Nephron (organoid): Measurements from ENCODE around the gene GLDN.

ENCODE experiments used
- H3K27ac Mint-ChIP-seq, 3 experiments: 2 replicates each; pipeline ENCODE4 v1.8.0; 2020; ENCODE audit warnings: mixed read lengths in 3 of 3, mild to moderate bottlenecking in 2 of 3, moderate library complexity in 1 of 3
- H3K27me3 Mint-ChIP-seq: 2 replicates; pipeline ENCODE4 v1.8.0; 2021; ENCODE audit warnings: low read depth, mild to moderate bottlenecking, moderate library complexity, mixed read lengths
- H3K36me3 Mint-ChIP-seq: 2 replicates; pipeline ENCODE4 v1.8.0; 2020; ENCODE audit warnings: low read depth, mixed read lengths
- H3K4me1 Mint-ChIP-seq: 2 replicates; pipeline ENCODE4 v1.8.0; 2020; ENCODE audit warnings: mixed read lengths
- H3K4me3 Mint-ChIP-seq, 3 experiments: 2 replicates each; pipeline ENCODE4 v1.8.0; 2020; ENCODE audit warnings: mild to moderate bottlenecking in 3 of 3, mixed read lengths in 3 of 3, moderate library complexity in 2 of 3
- H3K9me3 Mint-ChIP-seq: 2 replicates; pipeline ENCODE4 v1.8.0; 2020; ENCODE audit warnings: mixed read lengths
- CTCF ChIP-seq, 3 experiments: fragments of 200-600 bp; sonication (generic); IDR thresholded peaks; one replicate each; pipeline ENCODE4 v1.5.0; 2021; ENCODE audit warnings: antibody characterized with exemption in 3 of 3; ENCODE audit not compliant: unreplicated experiment in 3 of 3

Gene GLDN

GRCh38 chr15:51396921-51397320 lies 55.5 kb downstream of the GLDN start:
- peaks cover 2% of the 10 kb centered on the region for H3K9me3 Mint-ChIP-seq
- peaks cover 13% of the 10 kb centered on the region for H3K27me3 Mint-ChIP-seq
- no peak for TF ChIP-seq CTCF (IDR thresholded peaks at IDR 0.05; ENCODE audit: unreplicated experiment in 3 of 3)
- H3K27ac Mint-ChIP-seq: no peak overlapping the region
- H3K4me3 Mint-ChIP-seq: no peak overlapping the region
- no peaks in the 10 kb centered on the region for H3K36me3 Mint-ChIP-seq
- H3K4me1 Mint-ChIP-seq: peaks cover 11% of the 10 kb centered on the region

DNA sequence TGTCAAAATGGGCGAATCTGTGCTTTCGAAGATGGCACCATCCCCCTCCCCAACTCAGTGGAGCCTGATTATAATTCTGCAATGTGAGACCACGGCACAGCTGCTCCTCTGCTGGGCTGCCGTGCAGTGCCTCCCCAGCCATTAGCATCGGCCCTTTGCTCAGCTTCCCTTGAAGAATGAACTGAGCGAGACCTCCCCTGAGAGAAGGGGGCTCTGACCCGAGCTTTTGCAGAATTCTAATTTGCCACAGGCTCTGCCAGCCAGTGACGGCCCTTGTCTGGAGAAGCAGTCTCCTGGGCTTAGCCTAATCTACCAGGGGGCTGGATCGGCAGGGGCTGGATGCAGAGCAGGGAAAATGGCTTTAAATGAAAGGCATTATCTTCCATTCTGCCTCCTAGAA lies 57.2 kb downstream of the GLDN start:
- no peak overlapping the region for H3K4me3 Mint-ChIP-seq
- H3K27me3 Mint-ChIP-seq: peaks cover 22% of the 10 kb centered on the region
- H3K36me3 Mint-ChIP-seq: no peaks in the 10 kb centered on the region
- peaks cover under 1% of the 10 kb centered on the region for H3K9me3 Mint-ChIP-seq
- peak overlapping the region in 2 of 3 experiments; percentile 30 to 55 for H3K27ac Mint-ChIP-seq
- no peak for TF ChIP-seq CTCF (IDR thresholded peaks at IDR 0.05; ENCODE audit: unreplicated experiment in 3 of 3)
- H3K4me1 Mint-ChIP-seq: peaks cover 24% of the 10 kb centered on the region

GRCh38 chr15:51401051-51401780 lies 59.8 kb downstream of the GLDN start:
- H3K4me3 Mint-ChIP-seq: no peak overlapping the region
- peaks cover 21% of the 10 kb centered on the region for H3K27me3 Mint-ChIP-seq
- no peak for TF ChIP-seq CTCF (IDR thresholded peaks at IDR 0.05; ENCODE audit: unreplicated experiment in 3 of 3)
- H3K9me3 Mint-ChIP-seq: no peaks in the 10 kb centered on the region
- H3K36me3 Mint-ChIP-seq: no peaks in the 10 kb centered on the region
- H3K27ac Mint-ChIP-seq: no peak overlapping the region
- peaks cover 21% of the 10 kb centered on the region for H3K4me1 Mint-ChIP-seq

- peaks cover 19% of the 10 kb centered on the region for H3K4me1 Mint-ChIP-seq
- no peak overlapping the region for H3K27ac Mint-ChIP-seq
- H3K27me3 Mint-ChIP-seq: peaks cover 21% of the 10 kb centered on the region
- H3K4me3 Mint-ChIP-seq: no peak overlapping the region
- no peaks in the 10 kb centered on the region for H3K36me3 Mint-ChIP-seq
- peak; percentile 35 to 51 (median 42) for TF ChIP-seq CTCF (IDR thresholded peaks at IDR 0.05; ENCODE audit: unreplicated experiment in 3 of 3)
- no peaks in the 10 kb centered on the region for H3K9me3 Mint-ChIP-seq
Observed at GRCh38 chr15:51401872-51402517, 60.5 kb downstream of the GLDN start.

DNA sequence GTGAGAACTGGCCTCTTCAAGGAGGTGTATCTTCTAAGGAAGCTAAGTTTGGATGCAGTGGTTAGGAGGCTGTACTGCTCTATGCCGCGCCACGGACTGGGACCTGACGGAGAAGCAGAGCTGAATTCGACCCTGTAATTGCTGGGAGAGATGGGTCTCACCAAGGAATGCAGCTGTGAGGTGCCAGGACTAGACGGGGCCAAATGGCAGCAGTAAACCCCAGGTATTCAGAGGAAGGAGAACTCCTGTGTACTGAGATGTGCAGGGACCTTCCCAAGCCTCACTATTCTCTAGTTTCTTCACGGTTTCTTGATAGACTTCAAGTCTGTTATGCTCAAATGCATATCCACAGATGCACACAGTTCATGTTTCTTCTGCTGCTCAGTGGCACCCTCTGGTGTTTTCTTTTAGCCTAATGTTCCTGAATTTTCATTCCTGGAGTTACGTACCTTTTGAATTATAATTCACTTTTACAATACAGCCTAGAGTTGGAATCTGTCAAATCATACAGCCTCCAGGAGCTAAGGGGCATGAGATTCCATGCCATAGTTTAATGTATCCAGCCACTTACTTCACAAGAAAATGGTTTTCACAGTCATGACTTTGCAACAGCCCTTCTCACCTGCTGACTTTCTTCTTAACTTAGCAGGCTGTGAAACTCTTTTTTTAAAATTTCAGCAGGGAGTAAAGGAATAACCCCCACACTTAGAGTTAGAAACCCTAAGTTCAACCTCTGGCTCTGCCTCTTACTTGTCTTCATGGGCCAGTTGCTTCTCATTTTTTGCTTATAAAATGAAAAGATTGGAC lies 61.8 kb downstream of the GLDN start:
- H3K36me3 Mint-ChIP-seq: no peaks in the 10 kb centered on the region
- peaks cover 19% of the 10 kb centered on the region for H3K4me1 Mint-ChIP-seq
- H3K4me3 Mint-ChIP-seq: no peak overlapping the region
- peak; percentile 67 to 74 (median 70) for TF ChIP-seq CTCF (IDR thresholded peaks at IDR 0.05; ENCODE audit: unreplicated experiment in 3 of 3)
- peaks cover 17% of the 10 kb centered on the region for H3K27me3 Mint-ChIP-seq
- no peaks in the 10 kb centered on the region for H3K9me3 Mint-ChIP-seq
- H3K27ac Mint-ChIP-seq: peak overlapping the region in 1 of 3 experiments; percentile 3
